ENCODE results near the gene ACP4. TPM values are rescaled to one million over a fixed set of nuclear protein-coding genes. Genes with fewer than 3 reads are reported as not detected.
"Not testable (repeated sequence)": the region's sequence is repeated elsewhere in the genome, so short reads cannot be mapped to it uniquely, and the experiment has no call there.

Gene ACP4
- total RNA-seq, 4 donors from 2014 or later = not detected

DNA sequence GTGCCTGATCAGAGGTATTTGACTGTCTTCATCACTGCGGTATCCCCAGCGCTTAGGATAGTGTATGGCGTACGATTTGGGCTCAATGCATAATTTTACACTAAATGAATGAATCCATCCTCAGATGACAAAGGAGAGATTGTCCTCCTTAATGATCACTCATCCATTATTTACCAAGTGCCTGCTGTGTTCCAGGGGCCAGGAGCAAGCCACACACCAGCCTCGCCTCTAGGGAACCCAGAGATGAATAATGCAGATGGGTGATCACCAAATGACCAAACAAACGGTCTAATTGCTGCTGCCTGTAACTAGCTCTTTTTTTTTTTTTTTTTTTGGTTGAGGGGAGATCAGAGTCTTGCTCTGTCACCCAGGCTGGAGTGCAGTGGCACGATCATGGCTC lies 25.8 kb upstream of the ACP4 start:
- no peaks in the 10 kb centered on the region for H3K36me3 ChIP-seq
- intact Hi-C loops (cut with DNase I; ENCODE audit: low total_unique reads) = no loop called here
- H3K4me3 ChIP-seq = no peak overlapping the region
- no peak for TF ChIP-seq POLR2A (IDR thresholded peaks at IDR 0.05)
- TF ChIP-seq, protein P1, sequence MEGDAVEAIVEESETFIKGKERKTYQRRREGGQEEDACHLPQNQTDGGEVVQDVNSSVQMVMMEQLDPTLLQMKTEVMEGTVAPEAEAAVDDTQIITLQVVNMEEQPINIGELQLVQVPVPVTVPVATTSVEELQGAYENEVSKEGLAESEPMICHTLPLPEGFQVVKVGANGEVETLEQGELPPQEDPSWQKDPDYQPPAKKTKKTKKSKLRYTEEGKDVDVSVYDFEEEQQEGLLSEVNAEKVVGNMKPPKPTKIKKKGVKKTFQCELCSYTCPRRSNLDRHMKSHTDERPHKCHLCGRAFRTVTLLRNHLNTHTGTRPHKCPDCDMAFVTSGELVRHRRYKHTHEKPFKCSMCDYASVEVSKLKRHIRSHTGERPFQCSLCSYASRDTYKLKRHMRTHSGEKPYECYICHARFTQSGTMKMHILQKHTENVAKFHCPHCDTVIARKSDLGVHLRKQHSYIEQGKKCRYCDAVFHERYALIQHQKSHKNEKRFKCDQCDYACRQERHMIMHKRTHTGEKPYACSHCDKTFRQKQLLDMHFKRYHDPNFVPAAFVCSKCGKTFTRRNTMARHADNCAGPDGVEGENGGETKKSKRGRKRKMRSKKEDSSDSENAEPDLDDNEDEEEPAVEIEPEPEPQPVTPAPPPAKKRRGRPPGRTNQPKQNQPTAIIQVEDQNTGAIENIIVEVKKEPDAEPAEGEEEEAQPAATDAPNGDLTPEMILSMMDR (IDR thresholded peaks at IDR 0.05) = no peak
- H3K4me1 ChIP-seq = no peaks in the 10 kb centered on the region
- DNase-seq = no peak
- H3K27ac ChIP-seq = no peak overlapping the region
- H3K9me3 ChIP-seq = no peaks in the 10 kb centered on the region
- H3K27me3 ChIP-seq = no peaks in the 10 kb centered on the region

DNA sequence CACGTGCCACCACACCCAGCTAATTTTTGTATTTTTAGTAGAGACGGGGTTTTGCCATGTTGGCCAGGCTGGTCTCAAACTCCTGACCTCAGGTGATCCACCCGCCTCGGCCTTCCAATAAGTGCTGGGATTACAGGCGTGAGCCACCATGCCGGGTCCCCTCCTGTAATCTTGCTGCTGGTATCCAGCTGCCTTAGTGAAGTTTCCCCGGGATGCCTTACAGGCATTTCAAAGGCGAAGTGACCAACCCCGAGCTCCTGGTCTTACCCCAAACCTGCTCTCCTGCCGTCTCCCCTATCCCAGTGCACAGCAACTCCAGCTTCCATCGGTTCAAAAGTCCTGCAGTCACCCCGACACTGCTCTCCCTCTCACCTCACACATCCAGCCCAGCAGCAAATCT lies 23.5 kb upstream of the ACP4 start:
- H3K4me3 ChIP-seq; DNase-seq; H3K27me3 ChIP-seq; H3K4me1 ChIP-seq; H3K9me3 ChIP-seq; H3K27ac ChIP-seq; intact Hi-C loops (cut with DNase I; ENCODE audit: low total_unique reads); H3K36me3 ChIP-seq: not testable (repeated sequence)

GRCh38 chr19:50767263-50767662 lies 23.0 kb upstream of the ACP4 start:
- H3K4me3 ChIP-seq; H3K9me3 ChIP-seq; H3K36me3 ChIP-seq; H3K27ac ChIP-seq; H3K4me1 ChIP-seq; DNase-seq; H3K27me3 ChIP-seq; intact Hi-C loops (cut with DNase I; ENCODE audit: low total_unique reads): not testable (repeated sequence)

DNA sequence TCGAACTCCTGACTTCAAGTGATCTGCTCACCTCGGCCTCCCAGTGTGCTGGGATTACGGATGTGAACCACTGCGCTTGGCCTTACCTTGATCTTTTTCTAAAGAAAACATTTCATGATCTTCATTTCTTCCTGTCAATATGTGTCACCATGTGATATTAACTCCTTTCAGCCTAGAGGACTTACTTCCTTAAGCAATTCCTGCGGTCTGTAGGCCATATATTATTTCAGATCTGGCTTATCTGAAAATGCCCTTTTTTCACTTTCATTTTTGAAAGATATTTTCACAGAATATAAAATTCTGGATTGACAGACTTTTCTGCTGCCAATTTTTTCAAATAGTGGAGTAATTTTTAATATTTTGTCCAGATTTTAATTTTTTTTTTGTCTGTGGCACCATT lies 21.9 kb upstream of the ACP4 start:
- intact Hi-C loops (cut with DNase I; ENCODE audit: low total_unique reads) = no loop called here
- TF ChIP-seq POLR2A (IDR thresholded peaks at IDR 0.05) = no peak
- TF ChIP-seq, protein P1 (IDR thresholded peaks at IDR 0.05) = no peak
- Histone ChIP-seq H3K4me3 (no peak overlapping the region), H3K4me1 (no peaks in the 10 kb centered on the region), H3K27me3 (no peaks in the 10 kb centered on the region), H3K9me3 (no peaks in the 10 kb centered on the region), H3K36me3 (no peaks in the 10 kb centered on the region), H3K27ac (no peak overlapping the region)
- DNase-seq = no peak

- not testable (repeated sequence) for H3K27me3 ChIP-seq, H3K4me3 ChIP-seq, DNase-seq, H3K36me3 ChIP-seq, H3K4me1 ChIP-seq, H3K9me3 ChIP-seq, H3K27ac ChIP-seq
- intact Hi-C loops (cut with DNase I; ENCODE audit: low total_unique reads) = loop anchor here (10.0 kb wide), 1 partner anchor 415 kb away; no protein-coding TSS in a partner anchor
These were observed 20.1 kb upstream of the ACP4 start, which contains the start of gene GPR32 for GRCh38 chr19:50770164-50770563. Gene GPR32 (plus strand): TSS chr19:50770464. CDS start chr19:50770601, 137 bp downstream.

DNA sequence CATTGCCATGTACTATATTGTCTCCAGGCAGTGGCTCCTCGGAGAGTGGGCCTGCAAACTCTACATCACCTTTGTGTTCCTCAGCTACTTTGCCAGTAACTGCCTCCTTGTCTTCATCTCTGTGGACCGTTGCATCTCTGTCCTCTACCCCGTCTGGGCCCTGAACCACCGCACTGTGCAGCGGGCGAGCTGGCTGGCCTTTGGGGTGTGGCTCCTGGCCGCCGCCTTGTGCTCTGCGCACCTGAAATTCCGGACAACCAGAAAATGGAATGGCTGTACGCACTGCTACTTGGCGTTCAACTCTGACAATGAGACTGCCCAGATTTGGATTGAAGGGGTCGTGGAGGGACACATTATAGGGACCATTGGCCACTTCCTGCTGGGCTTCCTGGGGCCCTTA lies 19.3 kb upstream of the ACP4 start:
- no peaks in the 10 kb centered on the region for H3K4me1 ChIP-seq
- TF ChIP-seq POLR2A (IDR thresholded peaks at IDR 0.05) = no peak
- TF ChIP-seq, protein P1 (IDR thresholded peaks at IDR 0.05) = no peak
- no peak overlapping the region for H3K4me3 ChIP-seq
- H3K27me3 ChIP-seq = no peaks in the 10 kb centered on the region
- no peaks in the 10 kb centered on the region for H3K36me3 ChIP-seq
- H3K9me3 ChIP-seq = no peaks in the 10 kb centered on the region
- intact Hi-C loops (cut with DNase I; ENCODE audit: low total_unique reads) = loop anchor here (10.0 kb wide), 1 partner anchor 416 kb away; no protein-coding TSS in a partner anchor
- no peak overlapping the region for H3K27ac ChIP-seq
- DNase-seq = no peak

DNA sequence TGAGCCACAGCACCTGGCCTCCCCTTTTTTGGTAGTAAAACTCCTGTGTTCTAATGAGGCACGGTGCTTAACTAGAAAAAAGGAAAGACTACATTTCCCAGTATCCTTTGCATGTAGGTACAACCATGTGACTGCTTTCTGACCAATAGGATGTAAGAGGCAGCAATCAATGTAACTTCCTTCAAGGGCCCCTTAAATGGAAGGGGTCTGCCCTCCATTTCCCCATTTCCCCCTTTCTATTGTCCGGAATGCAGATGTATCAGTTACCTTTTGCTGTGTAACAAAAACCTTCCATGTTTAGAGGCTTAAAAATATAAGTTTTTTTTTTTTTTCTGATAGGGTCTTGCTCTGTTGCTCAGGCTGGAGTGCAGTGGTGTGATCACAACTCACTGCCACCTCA lies 17.7 kb upstream of the ACP4 start:
- no peak for DNase-seq
- TF ChIP-seq, protein P1 (IDR thresholded peaks at IDR 0.05) = no peak
- no peak for TF ChIP-seq POLR2A (IDR thresholded peaks at IDR 0.05)
- peaks cover 0 to 9% of the 10 kb centered on the region in 2 donors for H3K27me3 ChIP-seq

GRCh38 chr19:50772912-50773311 lies 17.3 kb upstream of the ACP4 start:
- H3K27me3 ChIP-seq = peaks cover 0 to 13% of the 10 kb centered on the region in 2 donors
- intact Hi-C loops (cut with DNase I; ENCODE audit: low total_unique reads) = loop anchor here (10.0 kb wide), 1 partner anchor 418 kb away; no protein-coding TSS in a partner anchor
- not testable (repeated sequence) for H3K4me3 ChIP-seq, H3K27ac ChIP-seq, H3K9me3 ChIP-seq, H3K4me1 ChIP-seq, DNase-seq, H3K36me3 ChIP-seq

More for the DNA sequence above, 17.7 kb upstream of the ACP4 start:
- Histone ChIP-seq H3K9me3 (no peaks in the 10 kb centered on the region), H3K27ac (no peak overlapping the region), H3K36me3 (no peaks in the 10 kb centered on the region), H3K4me3 (no peak overlapping the region), H3K4me1 (no peaks in the 10 kb centered on the region)
- intact Hi-C loops (cut with DNase I; ENCODE audit: low total_unique reads) = loop anchor here (10.0 kb wide), 1 partner anchor 418 kb away; no protein-coding TSS in a partner anchor

DNA sequence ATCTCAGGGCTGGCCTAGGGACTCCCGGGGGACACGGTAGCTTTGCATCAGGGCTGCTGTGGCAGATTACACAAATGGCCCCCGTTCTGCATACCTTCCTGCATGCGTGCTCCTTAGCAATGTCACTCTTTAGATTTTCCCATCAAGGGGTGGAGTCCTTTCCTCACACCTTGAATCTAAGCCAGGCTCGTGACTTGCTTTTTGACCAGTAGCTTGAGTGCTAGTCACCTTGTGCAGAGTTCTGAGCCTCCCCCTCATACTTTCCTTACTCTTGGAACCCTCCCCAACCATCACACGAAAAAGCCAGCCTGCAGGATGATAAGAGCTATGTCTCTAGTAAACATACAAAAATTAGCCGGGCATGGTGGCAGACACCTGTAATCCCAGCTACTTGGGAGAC lies 16.8 kb upstream of the ACP4 start:
- not testable (repeated sequence) for H3K4me1 ChIP-seq, DNase-seq, H3K9me3 ChIP-seq, H3K4me3 ChIP-seq, H3K36me3 ChIP-seq, H3K27ac ChIP-seq
- peaks cover 0 to 19% of the 10 kb centered on the region in 2 donors for H3K27me3 ChIP-seq
- intact Hi-C loops (cut with DNase I; ENCODE audit: low total_unique reads) = loop anchor here (10.0 kb wide), 1 partner anchor 419 kb away; no protein-coding TSS in a partner anchor

Data from uterus (tissue), 4 donors.